Fibroblast of villous mesenchyme (primary cell): ENCODE measurements around the gene SNRPA1. TPM values are rescaled to one million over a fixed set of nuclear protein-coding genes. Genes with fewer than 3 reads are reported as not detected.

Experiments used
- DNase-seq: peaks from one replicate; pipeline ENCODE4 v3.0.0-alpha.2; 2010; ENCODE audit warnings: low read depth
- H3K4me3 ChIP-seq: 2 replicates; pipeline ENCODE4 v1.5.1; 2011; ENCODE audit warnings: low read depth, mild to moderate bottlenecking, low read length
- total RNA-seq: library from RNA; depleted of rRNA; stranded (reverse); fragments of >200 nt; gene quantifications from 2 replicates; pipeline ENCODE4 v1.2.3, GENCODE V29; 2012
- TF ChIP-seq, protein P1 (sequence below): IDR thresholded peaks from 2 replicates; pipeline ENCODE4 v1.5.1; 2012; ENCODE audit warnings: low read depth, mild to moderate bottlenecking, low read length; ENCODE audit not compliant: insufficient read depth

Gene SNRPA1
- total RNA-seq, 1 donor: 18.6 TPM

DNA sequence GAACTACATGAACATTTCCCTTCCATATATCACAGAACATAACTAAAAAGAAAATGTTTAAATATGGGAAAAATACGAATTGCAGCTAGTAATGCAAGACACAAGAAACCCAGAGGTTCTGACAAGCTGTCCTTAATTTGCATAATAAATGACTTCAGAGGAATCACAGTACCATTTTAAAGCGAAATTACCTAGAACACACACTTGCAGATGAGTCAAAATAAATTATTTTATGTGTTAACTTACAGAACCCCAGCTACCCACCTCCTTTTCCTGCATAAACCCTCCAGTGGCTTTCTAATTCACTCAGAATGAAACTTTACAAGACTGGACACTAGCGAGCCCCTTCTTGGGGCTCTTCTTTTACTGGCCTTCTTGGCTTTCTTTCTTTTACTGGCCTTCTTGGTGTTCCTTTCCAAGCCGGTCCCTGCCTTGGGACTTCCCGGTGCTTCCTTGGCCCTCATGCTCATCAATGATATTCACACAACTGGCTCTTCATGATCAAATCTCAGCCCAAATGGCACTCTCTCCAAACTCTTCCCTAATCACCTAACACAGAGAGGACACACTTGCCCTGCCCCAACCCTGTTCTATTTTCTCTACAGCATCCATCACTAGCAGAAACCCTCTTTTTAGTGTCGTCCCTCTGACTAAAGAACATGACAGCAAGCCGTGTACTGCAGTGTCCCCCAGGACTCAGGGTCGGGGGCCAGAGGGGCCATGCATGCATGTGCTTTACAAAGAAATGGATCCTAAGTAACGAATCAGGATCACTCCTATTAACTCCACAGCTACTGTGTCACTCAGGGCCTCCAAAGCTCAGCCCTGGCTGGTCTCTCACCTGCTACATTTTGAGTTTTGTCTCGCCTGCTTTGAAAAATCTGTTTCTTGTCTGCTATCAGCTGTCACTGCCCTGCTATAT is 48.0 kb downstream of the SNRPA1 start:
- DNase-seq: no peak
- TF ChIP-seq, protein P1, sequence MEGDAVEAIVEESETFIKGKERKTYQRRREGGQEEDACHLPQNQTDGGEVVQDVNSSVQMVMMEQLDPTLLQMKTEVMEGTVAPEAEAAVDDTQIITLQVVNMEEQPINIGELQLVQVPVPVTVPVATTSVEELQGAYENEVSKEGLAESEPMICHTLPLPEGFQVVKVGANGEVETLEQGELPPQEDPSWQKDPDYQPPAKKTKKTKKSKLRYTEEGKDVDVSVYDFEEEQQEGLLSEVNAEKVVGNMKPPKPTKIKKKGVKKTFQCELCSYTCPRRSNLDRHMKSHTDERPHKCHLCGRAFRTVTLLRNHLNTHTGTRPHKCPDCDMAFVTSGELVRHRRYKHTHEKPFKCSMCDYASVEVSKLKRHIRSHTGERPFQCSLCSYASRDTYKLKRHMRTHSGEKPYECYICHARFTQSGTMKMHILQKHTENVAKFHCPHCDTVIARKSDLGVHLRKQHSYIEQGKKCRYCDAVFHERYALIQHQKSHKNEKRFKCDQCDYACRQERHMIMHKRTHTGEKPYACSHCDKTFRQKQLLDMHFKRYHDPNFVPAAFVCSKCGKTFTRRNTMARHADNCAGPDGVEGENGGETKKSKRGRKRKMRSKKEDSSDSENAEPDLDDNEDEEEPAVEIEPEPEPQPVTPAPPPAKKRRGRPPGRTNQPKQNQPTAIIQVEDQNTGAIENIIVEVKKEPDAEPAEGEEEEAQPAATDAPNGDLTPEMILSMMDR: no peak
- peak overlapping the region; percentile 2 for H3K4me3 ChIP-seq

DNA sequence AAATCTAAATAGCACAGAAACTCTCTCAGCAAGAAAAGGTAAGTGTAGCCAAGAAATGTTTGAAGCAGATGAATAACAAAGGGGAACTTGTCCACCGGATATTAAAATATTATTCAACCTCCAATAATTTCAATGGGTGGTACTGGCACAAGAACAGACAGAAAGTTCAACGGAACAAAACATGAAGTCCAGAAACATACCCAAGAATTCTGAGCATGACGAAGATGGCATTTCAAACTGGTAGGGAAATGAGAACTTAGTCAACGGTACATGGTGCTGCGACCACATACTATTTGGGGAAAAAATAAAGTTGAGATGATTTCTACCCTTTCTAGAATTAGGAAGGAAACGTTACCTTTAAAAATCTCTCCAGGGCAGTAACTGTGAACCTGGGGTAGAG is 48.7 kb downstream of the SNRPA1 start:
- DNase-seq: no peak
- TF ChIP-seq, protein P1: no peak
- H3K4me3 ChIP-seq: peak overlapping the region; percentile 2

DNA sequence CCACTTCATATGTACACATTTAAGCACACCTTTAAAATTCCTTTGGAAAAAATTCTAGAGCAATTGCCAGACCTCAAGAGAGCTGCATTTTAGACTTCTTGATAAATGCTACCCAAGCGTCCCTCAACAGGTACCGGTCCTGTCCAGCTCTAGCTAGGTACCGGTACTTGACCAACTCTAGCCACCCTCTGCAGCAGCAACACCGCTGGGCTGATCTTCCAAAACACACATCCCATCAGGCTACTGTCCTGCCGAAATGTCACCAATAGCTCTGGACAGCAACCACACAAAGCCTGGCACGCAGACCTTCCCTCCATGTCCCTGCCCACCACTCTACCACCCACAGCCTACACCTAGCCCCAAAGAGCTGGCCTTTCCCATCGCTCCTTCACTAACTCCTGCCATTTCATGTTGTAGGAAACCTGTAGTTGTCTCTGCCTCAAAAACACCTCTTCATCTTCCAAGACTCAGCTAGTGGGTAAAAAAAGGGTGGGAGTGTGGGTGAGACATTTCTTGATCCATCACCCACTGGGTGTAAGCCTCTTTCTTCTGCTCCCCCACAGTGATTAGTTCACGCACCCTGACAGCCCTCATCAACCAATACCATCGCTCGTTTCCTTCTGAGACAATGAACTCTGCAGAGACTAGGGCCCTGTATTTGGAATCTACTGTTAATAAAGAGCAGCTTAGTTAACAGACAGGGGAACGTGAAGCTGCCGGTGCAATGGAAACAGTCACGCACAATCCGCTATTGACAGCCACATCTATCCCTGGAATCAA is 50.0 kb downstream of the SNRPA1 start:
- TF ChIP-seq, protein P1: no peak
- DNase-seq: no peak
- no peak overlapping the region for H3K4me3 ChIP-seq

DNA sequence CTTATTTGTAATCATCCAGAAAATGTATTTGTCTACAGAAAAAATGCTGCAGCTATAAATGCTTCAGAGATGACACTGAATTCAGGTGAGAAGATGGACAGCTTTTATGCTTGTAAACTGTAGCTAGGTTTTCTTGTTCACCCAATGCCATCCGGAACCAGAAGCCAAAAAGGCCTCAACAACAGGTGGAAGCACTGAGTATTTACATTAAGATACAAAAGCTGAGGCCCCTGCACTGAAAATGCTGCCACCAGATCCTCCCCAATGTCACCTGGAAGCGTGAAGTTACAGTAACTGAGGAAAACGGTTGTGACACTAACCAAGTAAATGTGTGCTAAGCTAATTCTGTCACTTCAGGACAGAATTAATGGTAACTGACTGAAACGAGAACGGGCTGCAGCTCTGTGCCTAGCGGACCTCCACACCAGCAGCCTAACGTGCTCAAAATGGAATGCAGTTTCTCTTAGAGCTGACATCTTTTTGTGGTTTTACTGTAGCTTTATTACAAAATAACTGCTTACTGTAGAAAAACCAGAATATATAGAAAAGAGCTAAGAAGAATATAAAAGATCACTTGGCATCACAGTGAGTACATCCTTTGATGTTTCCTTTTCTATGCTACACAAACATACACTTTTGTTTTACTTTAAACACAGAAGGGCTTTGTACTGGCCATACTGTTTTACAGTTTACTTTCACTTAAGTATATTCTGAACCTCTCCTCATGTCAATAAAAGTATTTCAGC is 50.8 kb downstream of the SNRPA1 start:
- H3K4me3 ChIP-seq: no peak overlapping the region
- DNase-seq: peak; percentile 66
- TF ChIP-seq, protein P1: no peak

DNA sequence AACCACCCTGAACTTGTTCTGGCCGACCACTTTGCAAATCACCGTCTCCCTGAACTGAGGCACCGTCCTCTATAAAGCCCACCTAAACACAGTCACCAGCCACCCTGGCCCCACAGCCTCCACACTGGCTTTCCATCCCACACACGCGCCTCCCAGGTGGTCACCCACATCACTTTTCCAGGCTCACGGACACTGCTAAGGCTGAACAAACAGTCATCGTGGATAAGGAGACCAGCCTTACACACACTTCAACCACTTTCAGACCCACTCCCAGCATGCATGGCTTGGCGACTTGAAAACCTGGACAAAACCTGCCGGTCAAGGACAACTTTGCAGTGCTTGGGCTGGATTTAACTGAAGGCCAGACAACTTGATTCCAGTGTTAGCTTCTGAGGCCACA is 51.6 kb downstream of the SNRPA1 start:
- DNase-seq: no peak
- no peak overlapping the region for H3K4me3 ChIP-seq
- TF ChIP-seq, protein P1: no peak

DNA sequence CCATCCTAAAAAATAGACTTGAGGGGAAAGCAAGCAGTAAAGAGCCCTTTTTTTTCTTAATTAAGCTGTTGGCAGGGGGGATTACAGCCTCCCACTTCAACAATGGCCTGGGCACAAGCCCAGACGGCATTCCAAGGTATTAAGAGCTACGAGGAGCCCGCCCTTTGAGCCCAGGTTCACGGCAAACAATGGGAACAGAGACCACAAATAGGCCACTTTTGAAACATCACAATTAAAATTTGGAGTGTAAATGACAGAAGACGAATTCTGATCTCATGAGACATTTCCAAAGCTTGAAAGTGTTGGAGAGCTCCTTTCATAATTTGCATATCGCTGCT is 52.1 kb downstream of the SNRPA1 start:
- no peak overlapping the region for H3K4me3 ChIP-seq
- no peak for DNase-seq
- TF ChIP-seq, protein P1: no peak
